K562 (cell line): ENCODE results near the gene ZNF202. TPM values are rescaled to one million over a fixed set of nuclear protein-coding genes. Genes with fewer than 3 reads are reported as not detected.

Experiments
- ATAC-seq: fragments of 200-7000 bp; cut with Tn5 transposase; 3 replicates; pipeline ENCODE4 v1.9.1; 2020; ENCODE audit warnings: moderate library complexity
- BruUV-seq: library from RNA; stranded (reverse); fragments of 400-500 nt; replicated peaks from 2 replicates; lab custom pipeline; 2021; lab: Mats Ljungman, UMichigan
- CTCF ChIA-PET: fragments of 300-600 bp; formaldehyde crosslinking; extraction: SDS; loops from one replicate; lab custom pipeline; 2021; ENCODE audit warnings: low intra/inter-chr PET ratio; lab: Yijun Ruan, JAX
- POLR2A ChIA-PET: fragments of 300-600, 350-650 bp; sonication (Branson Sonifier 250); formaldehyde crosslinking; extraction: SDS; loops from one replicate; lab custom pipeline; 2021; ENCODE audit warnings: antibody characterized with exemption, inconsistent platforms; lab: Yijun Ruan, JAX
- DNase-seq, 4 experiments: peaks; one replicate each; pipeline versions ENCODE4 v3.0.0 to v3.0.0-alpha.2; 2011 to 2018; ENCODE audit warnings: low spot score in 3 of 4, mixed read lengths in 3 of 4; ENCODE audit errors: extremely low read depth in 1 of 4
- FAIRE-seq: peaks from 2 replicates; lab custom pipeline; 2011; peaks lifted over from hg19 to GRCh38; lab: Jason Lieb, UNC
- H2AFZ ChIP-seq: 2 replicates; pipeline ENCODE4 v1.6.0; 2011; ENCODE audit warnings: low read depth, low read length, control low read depth, inconsistent platforms
- H3K27ac ChIP-seq: fragments of 200-600 bp; 3 replicates; pipeline ENCODE4 v1.8.0; 2011; ENCODE audit warnings: low read depth, mild to moderate bottlenecking, control low read depth, inconsistent platforms, low read length, moderate library complexity, mixed read lengths; ENCODE audit errors: extremely low read depth
- H3K27me3 ChIP-seq, 2 experiments: fragments of 300-600 bp in 1 of 2; 2 replicates in 1 of 2; 3 replicates in 1 of 2; pipeline versions ENCODE4 v1.6.0 to v1.8.0; 2011; ENCODE audit warnings: inconsistent platforms in 2 of 2, low read length in 2 of 2, mild to moderate bottlenecking in 1 of 2, mixed read lengths in 1 of 2, moderate library complexity in 1 of 2; ENCODE audit not compliant: control insufficient read depth in 2 of 2, insufficient read depth in 2 of 2
- H3K36me3 ChIP-seq: fragments of 300-600 bp; 3 replicates; pipeline ENCODE4 v1.8.0; 2011; ENCODE audit warnings: mild to moderate bottlenecking, low read length, inconsistent platforms; ENCODE audit not compliant: control insufficient read depth, insufficient read depth
- H3K4me1 ChIP-seq, 2 experiments: fragments of 200-600 bp in 1 of 2; replicated peaks in 1 of 2; 2 replicates in 1 of 2; 3 replicates in 1 of 2; pipeline versions ENCODE4 v1.5.1 to v1.8.0; 2011; ENCODE audit warnings: inconsistent platforms in 2 of 2, low read length in 2 of 2, mild to moderate bottlenecking in 1 of 2, mixed read lengths in 1 of 2, moderate library complexity in 1 of 2; ENCODE audit not compliant: control insufficient read depth in 2 of 2, insufficient read depth in 2 of 2
- H3K4me2 ChIP-seq: 2 replicates; pipeline ENCODE4 v1.6.1; 2011; ENCODE audit warnings: low read length, control low read depth, inconsistent platforms, mixed read lengths; ENCODE audit not compliant: insufficient read depth
- H3K4me3 ChIP-seq: fragments of 200-600 bp; sonication (generic), shearing (Covaris generic); 2 replicates; pipeline ENCODE4 v1.5.1; 2016; ENCODE audit warnings: control low read depth, inconsistent platforms
- H3K79me2 ChIP-seq: fragments of 200-600 bp; 3 replicates; pipeline ENCODE4 v1.8.0; 2011; ENCODE audit warnings: low read length, inconsistent platforms; ENCODE audit not compliant: control insufficient read depth, insufficient read depth
- H3K9ac ChIP-seq, 2 experiments: 2 replicates each; pipeline versions ENCODE4 v1.6.0 to v1.6.1; 2011; ENCODE audit warnings: low read depth in 2 of 2, low read length in 2 of 2, control low read depth in 1 of 2, inconsistent platforms in 1 of 2, mild to moderate bottlenecking in 1 of 2, mixed read lengths in 1 of 2; ENCODE audit not compliant: insufficient read depth in 1 of 2
- H3K9me1 ChIP-seq: one replicate; pipeline ENCODE4 v1.6.0; 2011; ENCODE audit warnings: inconsistent platforms, mild to moderate bottlenecking, low read length, moderate library complexity; ENCODE audit not compliant: control insufficient read depth, insufficient read depth
- H3K9me3 ChIP-seq: replicated peaks from 2 replicates; pipeline ENCODE4 v1.5.1; 2011; ENCODE audit warnings: low read depth, low read length, inconsistent platforms; ENCODE audit not compliant: control insufficient read depth, insufficient read depth
- H4K20me1 ChIP-seq: replicated peaks from 2 replicates; pipeline ENCODE4 v1.6.1; 2011; ENCODE audit warnings: low read length, inconsistent platforms, mixed read lengths; ENCODE audit not compliant: control insufficient read depth, insufficient read depth
- TARDBP ChIP-seq: fragments of 450-650 bp; IDR thresholded peaks from 2 replicates; pipeline ENCODE4 v1.6.1; 2016
- ZNF75A ChIP-seq: fragments of 450-650 bp; formaldehyde crosslinking; IDR thresholded peaks from 2 replicates; pipeline ENCODE4 v1.4.0; 2020; ENCODE audit warnings: mild to moderate bottlenecking
- WGBS: fragments of 100-300 bp; shearing (Covaris generic); methylation state at CpG from one replicate; pipeline ENCODE4 v1.1.6; 2016; ENCODE audit warnings: low coverage, mixed read lengths; ENCODE audit not compliant: insufficient coverage; ENCODE audit errors: missing lambda C conversion rate; 5-methylcytosine and 5-hydroxymethylcytosine counted together
- in situ Hi-C: fragments of 300-500 bp; cut with MboI; formaldehyde crosslinking; loops from 4 replicates; pipeline ENCODE4 v1.15.0; 2018; ENCODE audit warnings: inconsistent platforms, mixed read lengths
- intact Hi-C: fragments of 100-400 bp; cut with micrococcal nuclease; formaldehyde crosslinking; loops from 2 replicates; pipeline ENCODE4 v1.14.2; 2022
- polyA plus RNA-seq, 8 experiments: library from polyadenylated mRNA; depleted of rRNA in 4 of 8; stranded (reverse) in 5 of 8; unstranded in 3 of 8; fragments of >200 nt; fragmentation: Nextera tagmentation in 2 of 8; fragmentation: Illumina TruSeq in 1 of 8; extraction: Ambion mirVana in 2 of 8; extraction: Trizol in 1 of 8; gene quantifications; 2 replicates each; pipeline versions ENCODE4 v1.2.1 to v1.2.3, GENCODE V29; 2011 to 2014; ENCODE audit warnings: inconsistent platforms in 1 of 8, missing spikeins in 1 of 8
- total RNA-seq, 7 experiments: library from RNA; depleted of rRNA in 6 of 7; stranded (reverse); fragments of >200 nt in 6 of 7; fragmentation: Illumina TruSeq in 2 of 7; extraction: Trizol in 2 of 7; gene quantifications; 2 replicates each; pipeline versions ENCODE4 v1.2.1 to v1.2.3, GENCODE V29; 2011 to 2021; ENCODE audit warnings: low replicate concordance in 1 of 7
- TF ChIP-seq, protein P1 (sequence below): fragments of 250-450 bp; sonication (Bioruptor Pico); IDR thresholded peaks from 2 replicates; pipeline ENCODE4 v1.5.0; 2021

The ZNF202 gene
- total and polyA plus RNA-seq, 9 of the 15 experiments (the other 6 are each of a cell fraction or from before 2014, with no cell fraction given): 2.3 to 18.7 (median 12.7) TPM

DNA sequence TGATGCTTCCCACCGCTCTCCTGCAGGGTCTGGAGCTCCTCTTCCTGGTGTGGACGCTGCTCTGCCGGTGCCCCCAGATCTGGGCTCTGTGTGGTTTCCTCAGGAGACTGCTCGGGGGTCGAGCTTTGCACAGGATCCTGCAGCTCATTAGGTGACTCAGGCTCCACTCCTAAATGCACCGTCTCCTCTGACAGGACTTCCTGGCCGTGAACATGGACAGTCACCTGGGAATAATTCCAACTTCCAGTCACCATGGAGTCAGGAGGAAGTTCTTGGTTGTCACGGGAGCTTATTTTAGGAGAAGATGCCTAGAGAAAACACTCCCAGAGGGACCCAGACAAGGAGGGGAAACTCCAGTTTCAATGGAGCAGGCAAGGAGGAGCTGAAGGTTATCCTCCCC, 11.9 kb downstream of the ZNF202 start (continued):
- TF ChIP-seq, protein P1, sequence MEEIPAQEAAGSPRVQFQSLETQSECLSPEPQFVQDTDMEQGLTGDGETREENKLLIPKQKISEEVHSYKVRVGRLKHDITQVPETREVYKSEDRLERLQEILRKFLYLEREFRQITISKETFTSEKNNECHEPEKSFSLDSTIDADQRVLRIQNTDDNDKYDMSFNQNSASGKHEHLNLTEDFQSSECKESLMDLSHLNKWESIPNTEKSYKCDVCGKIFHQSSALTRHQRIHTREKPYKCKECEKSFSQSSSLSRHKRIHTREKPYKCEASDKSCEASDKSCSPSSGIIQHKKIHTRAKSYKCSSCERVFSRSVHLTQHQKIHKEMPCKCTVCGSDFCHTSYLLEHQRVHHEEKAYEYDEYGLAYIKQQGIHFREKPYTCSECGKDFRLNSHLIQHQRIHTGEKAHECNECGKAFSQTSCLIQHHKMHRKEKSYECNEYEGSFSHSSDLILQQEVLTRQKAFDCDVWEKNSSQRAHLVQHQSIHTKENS (CRISPR knock-in tag): no peak

DNA sequence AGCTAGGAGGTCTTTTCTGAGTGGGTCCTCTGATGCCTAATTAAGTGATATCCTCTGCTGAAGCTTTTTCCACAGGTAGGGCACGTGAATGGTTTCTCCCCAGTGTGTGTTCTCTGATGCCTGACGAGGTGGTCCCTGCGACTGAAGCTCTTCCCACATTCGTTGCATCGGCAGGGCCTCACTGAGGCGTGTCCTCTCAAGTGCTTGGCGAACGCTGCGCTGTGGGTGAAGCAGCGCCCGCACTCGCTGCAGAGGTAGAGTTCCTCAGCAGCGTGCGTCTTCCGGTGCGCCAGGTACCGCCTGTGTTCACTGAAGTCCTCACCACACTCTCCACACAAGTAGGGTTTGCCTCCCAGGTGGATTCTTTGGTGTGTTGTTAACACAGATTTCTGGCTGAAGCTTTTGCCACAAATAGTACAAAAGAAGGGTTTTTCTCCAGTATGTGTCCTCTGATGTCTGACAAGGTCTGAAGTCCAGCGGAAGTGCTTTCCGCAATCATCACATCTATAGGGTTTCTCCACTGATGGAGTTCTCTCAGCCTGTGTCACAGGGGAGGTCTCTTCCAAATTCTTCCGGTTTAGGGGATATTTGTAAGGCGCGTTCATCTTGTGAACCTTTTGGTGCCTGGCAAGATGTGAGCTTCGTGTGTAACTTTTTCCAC, 15.3 kb downstream of the ZNF202 start:
- no peaks in the 10 kb centered on the region for H3K9me1 ChIP-seq
- H2AFZ ChIP-seq: no peak overlapping the region
- intact Hi-C loops: no loop called here
- no peaks in the 10 kb centered on the region for H3K27me3 ChIP-seq
- H3K27ac ChIP-seq: no peak overlapping the region
- no peaks in the 10 kb centered on the region for H3K4me1 ChIP-seq
- H3K4me2 ChIP-seq: no peak overlapping the region
- DNase-seq (no peak), ATAC-seq (no peak)
- no peaks in the 10 kb centered on the region for H4K20me1 ChIP-seq
- ChIA-PET CTCF (no interaction called here), POLR2A (no interaction called here)
- H3K36me3 ChIP-seq: peaks cover 67% of the 10 kb centered on the region
- H3K79me2 ChIP-seq: no peaks in the 10 kb centered on the region
- no TSS peak for BruUV-seq
- H3K9me3 ChIP-seq: peaks cover 8% of the 10 kb centered on the region
- H3K4me3 ChIP-seq: no peak overlapping the region
- in situ Hi-C loops: no loop called here
- WGBS: 98% methylated on average over 23 of the region's 23 CpGs
- TF ChIP-seq TARDBP (no peak), ZNF75A (CRISPR knock-in tag) (peak; percentile 68; the same call in 1 of the 2 replicates)
- TF ChIP-seq, all 486 proteins: peak for 1
- FAIRE-seq: no peak
- no peak overlapping the region for H3K9ac ChIP-seq
